Thyroid gland (tissue), 4 donors: ENCODE data around the gene APBA1. TPM values are rescaled to one million over a fixed set of nuclear protein-coding genes. Genes with fewer than 3 reads are reported as not detected.

Experiments used
- DNase-seq, 2 donors: peaks; one replicate each; pipeline ENCODE4 v3.0.0-alpha.2; 2019
- H3K27ac ChIP-seq, 3 donors: fragments of 200-600 bp; sonication (generic); 1 replicate in 2 of 3; 2 replicates in 1 of 3; pipeline ENCODE4 v1.5.1; 2016 to 2019; ENCODE audit warnings: mild to moderate bottlenecking in 1 of 3, moderate library complexity in 1 of 3
- H3K27me3 ChIP-seq: fragments of 200-600 bp; sonication (generic); one replicate; pipeline ENCODE4 v1.5.1; 2019
- H3K36me3 ChIP-seq, 2 donors: fragments of 200-600 bp; sonication (generic); one replicate each; pipeline ENCODE4 v1.5.1; 2016 to 2019
- H3K4me1 ChIP-seq, 2 donors: fragments of 200-600 bp; sonication (generic); one replicate each; pipeline ENCODE4 v1.5.1; 2017 to 2019
- H3K4me3 ChIP-seq, 3 donors: fragments of 200-600 bp; sonication (generic); replicated peaks in 1 of 3; 1 replicate in 2 of 3; 2 replicates in 1 of 3; pipeline ENCODE4 v1.5.1; 2016; ENCODE audit warnings: mild to moderate bottlenecking in 1 of 3
- H3K9me3 ChIP-seq: fragments of 200-600 bp; sonication (generic); one replicate; pipeline ENCODE4 v1.5.1; 2017
- POLR2A ChIP-seq, 2 donors: fragments of 450-650 bp; IDR thresholded peaks; one replicate each; pipeline ENCODE4 v1.6.1; 2017; ENCODE audit warnings: antibody characterized with exemption in 2 of 2, mild to moderate bottlenecking in 2 of 2, moderate library complexity in 1 of 2
- WGBS, 2 donors: methylation state at CpG; one replicate each; pipeline ENCODE4 v1.1.5; 2017; 5-methylcytosine and 5-hydroxymethylcytosine counted together
- intact Hi-C: fragments of 100-400 bp; cut with DNase I; formaldehyde crosslinking; loops from one replicate; pipeline ENCODE4 v1.15.1; 2023
- total RNA-seq, 4 donors: library from RNA; depleted of rRNA; stranded (reverse); fragments of >200 nt; gene quantifications; one replicate each; pipeline ENCODE4 v1.2.3, GENCODE V29; 2016
- TF ChIP-seq, protein P1 (sequence below), 6 experiments: fragments of 200-600 bp in 3 of 6; fragments of 450-650 bp in 3 of 6; sonication (generic) in 3 of 6; IDR thresholded peaks; one replicate each; pipeline ENCODE4 v1.5.1; 2016 to 2019; ENCODE audit warnings: antibody characterized with exemption in 6 of 6, mild to moderate bottlenecking in 2 of 6, inconsistent platforms in 1 of 6, moderate library complexity in 1 of 6

The APBA1 gene
- total RNA-seq, 4 donors from 2014 or later, result 2.8 to 11.2 (median 3.8) TPM

DNA sequence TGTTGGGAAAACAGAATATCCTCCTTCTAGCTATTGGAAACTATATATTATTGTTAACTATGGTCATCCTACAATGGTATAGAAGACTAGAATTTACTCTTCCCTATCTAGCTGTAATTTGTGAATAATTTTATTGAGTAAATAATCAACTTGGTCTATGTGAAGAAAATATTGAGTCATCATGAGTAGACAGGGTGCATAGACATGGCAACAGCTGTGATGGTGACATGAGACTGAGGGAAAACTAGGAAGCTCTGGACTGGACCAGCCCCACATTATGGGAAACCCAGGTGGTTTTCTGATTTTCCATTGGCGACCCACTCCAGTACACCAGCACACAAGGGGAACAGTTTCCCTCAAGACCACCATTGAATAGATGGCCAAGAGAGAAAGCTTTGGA is 95.0 kb downstream of the APBA1 start:
- intact Hi-C loops, result no loop called here
- TF ChIP-seq, protein P1, sequence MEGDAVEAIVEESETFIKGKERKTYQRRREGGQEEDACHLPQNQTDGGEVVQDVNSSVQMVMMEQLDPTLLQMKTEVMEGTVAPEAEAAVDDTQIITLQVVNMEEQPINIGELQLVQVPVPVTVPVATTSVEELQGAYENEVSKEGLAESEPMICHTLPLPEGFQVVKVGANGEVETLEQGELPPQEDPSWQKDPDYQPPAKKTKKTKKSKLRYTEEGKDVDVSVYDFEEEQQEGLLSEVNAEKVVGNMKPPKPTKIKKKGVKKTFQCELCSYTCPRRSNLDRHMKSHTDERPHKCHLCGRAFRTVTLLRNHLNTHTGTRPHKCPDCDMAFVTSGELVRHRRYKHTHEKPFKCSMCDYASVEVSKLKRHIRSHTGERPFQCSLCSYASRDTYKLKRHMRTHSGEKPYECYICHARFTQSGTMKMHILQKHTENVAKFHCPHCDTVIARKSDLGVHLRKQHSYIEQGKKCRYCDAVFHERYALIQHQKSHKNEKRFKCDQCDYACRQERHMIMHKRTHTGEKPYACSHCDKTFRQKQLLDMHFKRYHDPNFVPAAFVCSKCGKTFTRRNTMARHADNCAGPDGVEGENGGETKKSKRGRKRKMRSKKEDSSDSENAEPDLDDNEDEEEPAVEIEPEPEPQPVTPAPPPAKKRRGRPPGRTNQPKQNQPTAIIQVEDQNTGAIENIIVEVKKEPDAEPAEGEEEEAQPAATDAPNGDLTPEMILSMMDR (IDR thresholded peaks at IDR 0.05), result no peak
- TF ChIP-seq POLR2A (IDR thresholded peaks at IDR 0.05), result no peak
- no peak for DNase-seq
- H3K4me1 ChIP-seq, result no peaks in the 10 kb centered on the region
- no peaks in the 10 kb centered on the region for H3K27me3 ChIP-seq
- 96 to 97% methylated on average over 1 of the region's 1 CpG for WGBS, 2 donors
- no peak overlapping the region for H3K27ac ChIP-seq
- H3K9me3 ChIP-seq, result no peaks in the 10 kb centered on the region
- no peak overlapping the region for H3K4me3 ChIP-seq
- no peaks in the 10 kb centered on the region for H3K36me3 ChIP-seq

DNA sequence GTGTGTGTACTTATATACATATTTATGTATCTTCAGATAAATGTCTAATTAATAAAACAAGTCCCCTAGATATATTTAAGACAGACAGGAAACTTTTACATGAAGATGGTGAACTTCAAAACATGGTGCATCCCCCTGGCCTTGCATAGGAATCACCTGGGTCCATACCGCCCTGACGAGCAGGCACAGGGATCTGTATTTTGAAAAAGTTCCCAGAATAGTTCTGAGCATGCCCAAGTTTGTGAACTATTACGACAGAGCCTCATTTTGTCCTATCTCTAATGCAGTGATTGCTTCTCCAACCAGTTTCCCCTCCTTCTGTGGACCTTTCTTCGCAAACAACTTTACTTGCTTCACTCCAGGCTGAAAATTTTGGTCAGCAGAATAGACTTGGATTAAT is 98.1 kb downstream of the APBA1 start:
- no peaks in the 10 kb centered on the region for H3K36me3 ChIP-seq
- no peak for DNase-seq
- H3K9me3 ChIP-seq, result no peaks in the 10 kb centered on the region
- H3K4me1 ChIP-seq, result no peaks in the 10 kb centered on the region
- WGBS, 2 donors, result 85 to 89% methylated on average over 4 of the region's 4 CpGs
- TF ChIP-seq POLR2A (IDR thresholded peaks at IDR 0.05), result no peak
- TF ChIP-seq, protein P1 (IDR thresholded peaks at IDR 0.05), result no peak
- H3K27ac ChIP-seq, result no peak overlapping the region
- H3K4me3 ChIP-seq, result no peak overlapping the region
- H3K27me3 ChIP-seq, result no peaks in the 10 kb centered on the region
- intact Hi-C loops, result no loop called here

DNA sequence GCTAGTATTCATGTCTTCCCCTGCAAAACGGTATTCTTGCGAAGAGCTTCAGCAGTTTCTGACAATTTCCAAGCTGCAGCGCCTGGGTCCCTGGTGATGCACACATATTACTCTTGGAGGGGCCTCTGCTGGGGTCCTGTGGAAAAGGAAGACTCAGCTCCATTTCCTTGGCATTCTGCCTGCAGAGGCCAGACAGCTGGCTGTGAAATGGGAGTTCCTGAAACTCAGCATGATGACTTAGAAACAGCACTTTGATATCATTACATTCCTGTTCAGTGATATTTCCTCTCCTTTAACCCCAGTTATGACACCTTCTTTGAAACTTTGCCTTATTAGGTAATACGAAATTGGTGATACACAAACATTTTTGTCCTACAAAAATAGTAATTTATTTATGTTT is 98.5 kb downstream of the APBA1 start:
- DNase-seq, result no peak
- no peak for TF ChIP-seq POLR2A (IDR thresholded peaks at IDR 0.05)
- TF ChIP-seq, protein P1 (IDR thresholded peaks at IDR 0.05), result no peak
- Histone ChIP-seq H3K27ac (no peak overlapping the region), H3K4me1 (no peaks in the 10 kb centered on the region), H3K9me3 (no peaks in the 10 kb centered on the region), H3K4me3 (no peak overlapping the region), H3K27me3 (no peaks in the 10 kb centered on the region), H3K36me3 (no peaks in the 10 kb centered on the region)
- 76 to 81% methylated on average over 4 of the region's 4 CpGs for WGBS, 2 donors
- intact Hi-C loops, result no loop called here

DNA sequence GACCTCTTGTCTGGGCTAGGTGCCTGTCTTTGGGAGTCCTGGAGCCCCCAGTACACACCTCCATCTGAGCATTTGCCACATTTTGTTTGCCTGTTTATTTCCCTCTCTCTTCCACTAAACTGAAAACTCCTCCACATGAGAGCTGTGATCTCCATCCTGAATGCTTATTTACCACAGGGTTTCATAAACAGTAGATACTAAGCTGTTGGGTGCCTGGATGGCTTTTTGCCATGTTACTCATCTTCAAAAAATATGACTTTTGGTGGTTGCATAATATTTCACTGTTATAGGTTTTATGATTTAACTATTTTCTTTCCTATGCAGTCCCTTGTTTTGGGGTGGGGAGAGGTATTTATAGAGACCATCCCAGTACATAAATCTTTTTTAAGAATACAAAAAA is 99.6 kb downstream of the APBA1 start:
- Histone ChIP-seq H3K9me3 (no peaks in the 10 kb centered on the region), H3K4me3 (no peak overlapping the region), H3K36me3 (no peaks in the 10 kb centered on the region), H3K4me1 (no peaks in the 10 kb centered on the region), H3K27ac (no peak overlapping the region), H3K27me3 (no peaks in the 10 kb centered on the region)
- no peak for DNase-seq
- TF ChIP-seq POLR2A (IDR thresholded peaks at IDR 0.05), result no peak
- TF ChIP-seq, protein P1 (IDR thresholded peaks at IDR 0.05), result no peak
- intact Hi-C loops, result no loop called here

DNA sequence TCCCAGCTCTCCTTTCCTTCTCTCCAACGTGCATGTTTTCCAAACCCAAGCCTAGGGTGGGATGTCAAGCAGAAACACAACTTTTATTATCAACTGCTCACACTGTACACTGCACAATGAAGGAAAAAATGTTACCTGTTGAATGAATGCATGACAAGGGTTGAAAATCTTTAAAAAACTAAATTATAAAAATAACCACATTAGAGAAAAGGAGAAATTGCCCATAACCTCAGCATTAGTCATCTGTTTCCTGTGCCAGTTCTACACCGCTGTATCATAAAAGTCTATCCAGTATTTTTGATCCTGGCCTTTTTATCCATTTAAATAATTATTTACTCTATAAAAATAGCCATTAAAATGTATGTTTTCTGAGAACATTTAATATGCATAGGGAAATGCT is 101.1 kb downstream of the APBA1 start:
- TF ChIP-seq, protein P1 (IDR thresholded peaks at IDR 0.05), result no peak
- Histone ChIP-seq H3K4me3 (no peak overlapping the region), H3K4me1 (no peaks in the 10 kb centered on the region), H3K27me3 (no peaks in the 10 kb centered on the region), H3K9me3 (no peaks in the 10 kb centered on the region), H3K36me3 (no peaks in the 10 kb centered on the region), H3K27ac (no peak overlapping the region)
- WGBS, 2 donors, result 87 to 90% methylated on average over 2 of the region's 2 CpGs
- DNase-seq, result no peak
- intact Hi-C loops, result no loop called here
